GM19193 (cell line): Measurements from ENCODE around the gene TASP1.

Experiments
- POLR2A ChIP-seq: IDR thresholded peaks from 4 replicates; pipeline ENCODE4 v1.6.1; 2011; ENCODE audit not compliant: insufficient read depth, insufficient read length; ENCODE audit errors: extremely low read depth

TASP1 gene

DNA sequence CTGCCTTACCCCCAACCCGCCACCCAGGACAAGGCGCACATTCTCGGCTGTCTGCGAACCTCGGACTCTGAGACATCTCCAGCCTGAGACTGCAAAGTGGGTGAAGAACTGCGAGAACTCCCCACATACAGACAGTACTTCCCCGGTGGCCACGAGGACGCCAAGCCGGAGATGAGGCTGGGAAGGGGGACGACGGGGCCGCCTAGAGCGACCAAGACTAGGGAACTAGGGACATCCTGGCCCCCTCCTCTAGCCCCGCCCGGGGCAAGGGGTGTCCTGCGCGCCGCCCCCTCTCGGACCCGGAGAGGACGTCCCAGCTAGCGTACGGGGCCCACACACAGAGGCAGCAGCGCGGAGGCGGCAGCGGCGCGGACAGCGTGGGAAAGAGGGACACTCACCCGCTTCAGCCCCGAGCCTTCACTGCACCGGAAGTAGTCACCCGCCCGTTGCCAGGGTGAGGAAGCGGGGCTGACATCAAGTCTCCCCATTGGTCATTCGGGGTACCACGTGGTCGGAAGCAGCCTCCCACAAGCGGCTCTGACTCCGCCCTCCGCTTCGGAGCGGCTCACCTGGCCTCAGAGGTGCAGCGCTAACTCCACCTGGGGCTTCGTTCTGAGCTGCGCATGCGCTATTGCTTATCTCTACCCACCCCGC is at the start of gene TASP1:
TSS of gene TASP1 (minus strand) at position 437 of the 654 bp plus-strand sequence. CDS start 8,854 bp downstream, outside the sequence.
- TF ChIP-seq POLR2A: peak; percentile 70

- TF ChIP-seq POLR2A: no peak
These were observed 49.1 kb upstream of the TASP1 start for GRCh38 chr20:13687815-13688214.

DNA sequence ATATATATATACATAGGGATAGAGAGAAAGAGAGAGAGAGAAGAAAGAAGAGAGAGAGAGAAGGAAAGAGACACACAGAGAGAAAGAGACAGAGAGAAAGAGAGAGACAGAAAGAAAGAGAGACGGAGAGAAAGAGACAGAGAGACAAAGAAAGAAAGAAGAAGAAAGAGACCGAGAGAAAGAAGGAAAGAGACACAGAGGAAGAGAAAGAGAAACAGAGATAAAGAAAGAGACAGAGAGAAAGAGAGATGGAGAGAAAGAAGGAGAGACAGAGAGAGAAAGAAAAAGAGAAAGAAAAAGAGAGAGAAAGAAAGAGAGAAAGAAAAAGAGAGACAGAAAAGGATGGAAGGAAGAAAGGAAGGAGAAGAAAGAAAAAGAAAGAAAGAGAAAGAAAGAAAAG is 46.9 kb upstream of the TASP1 start:
- TF ChIP-seq POLR2A: no peak

GRCh38 chr20:13684566-13685222 is 46.0 kb upstream of the TASP1 start:
- no peak for TF ChIP-seq POLR2A

DNA sequence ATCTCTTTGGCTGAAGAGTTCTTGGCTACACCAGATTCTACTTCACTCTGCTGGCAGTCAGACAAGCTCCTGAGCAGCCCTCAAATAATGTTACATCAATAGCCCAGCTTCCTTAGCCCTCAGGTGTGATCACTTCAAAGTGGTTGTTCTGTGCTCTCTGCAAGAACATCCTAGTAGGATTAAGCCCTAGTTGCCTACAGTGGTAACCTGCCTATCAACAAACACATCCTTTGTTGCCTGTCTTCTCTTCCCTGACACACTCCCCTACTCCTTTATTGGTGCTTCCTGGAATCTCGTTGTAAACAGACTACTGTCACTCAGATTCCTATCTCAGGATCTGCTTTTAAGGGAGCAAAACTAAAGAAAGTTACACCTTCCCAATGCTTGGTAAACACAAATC is 45.1 kb upstream of the TASP1 start:
- TF ChIP-seq POLR2A: no peak

GRCh38 chr20:13681248-13682125 is 42.8 kb upstream of the TASP1 start:
- no peak for TF ChIP-seq POLR2A

DNA sequence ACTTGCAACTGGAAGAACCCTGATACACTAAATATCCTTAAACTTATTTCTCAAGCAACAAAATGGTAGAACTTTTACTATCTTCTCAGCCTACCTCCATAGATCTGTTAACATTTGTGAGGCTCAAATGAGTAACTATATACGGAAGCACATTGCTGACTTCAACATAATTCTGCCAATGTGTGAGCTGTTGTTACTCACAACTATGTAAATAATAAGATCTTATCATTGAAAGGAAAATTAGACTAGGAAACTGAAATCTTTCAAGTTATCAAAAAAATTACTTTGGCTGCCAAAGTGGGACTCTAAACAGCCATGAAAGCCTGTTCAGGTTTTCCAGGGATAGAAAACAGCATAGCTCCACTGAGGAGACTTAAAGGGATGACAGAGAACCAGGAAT is 40.2 kb upstream of the TASP1 start:
- no peak for TF ChIP-seq POLR2A

GRCh38 chr20:13677241-13677640 is 38.5 kb upstream of the TASP1 start:
- no peak for TF ChIP-seq POLR2A

DNA sequence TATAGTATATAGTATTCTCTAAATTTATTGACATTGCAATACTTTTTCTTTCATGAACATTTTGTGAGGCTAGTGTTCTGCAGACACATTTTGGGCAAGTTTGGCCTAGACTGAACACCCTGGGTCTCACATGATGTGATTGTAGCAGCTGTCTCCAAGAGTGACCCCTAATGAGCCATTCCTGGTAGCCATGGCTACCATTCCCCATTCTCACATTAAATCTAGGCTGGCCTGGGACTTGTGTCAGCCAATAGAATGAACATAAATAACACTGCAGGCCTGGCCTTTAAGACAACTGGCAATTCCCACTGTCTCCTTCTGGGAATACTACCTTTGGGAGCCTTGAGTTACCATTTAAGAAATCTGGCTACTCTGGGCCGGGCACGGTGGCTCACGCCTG is 38.0 kb upstream of the TASP1 start:
- no peak for TF ChIP-seq POLR2A

GRCh38 chr20:13672690-13673089 is 34.0 kb upstream of the TASP1 start:
- TF ChIP-seq POLR2A: no peak

- no peak for TF ChIP-seq POLR2A
These were observed 33.2 kb upstream of the TASP1 start for GRCh38 chr20:13671916-13672378.

GRCh38 chr20:13671512-13671911 is 32.8 kb upstream of the TASP1 start:
- TF ChIP-seq POLR2A: no peak

DNA sequence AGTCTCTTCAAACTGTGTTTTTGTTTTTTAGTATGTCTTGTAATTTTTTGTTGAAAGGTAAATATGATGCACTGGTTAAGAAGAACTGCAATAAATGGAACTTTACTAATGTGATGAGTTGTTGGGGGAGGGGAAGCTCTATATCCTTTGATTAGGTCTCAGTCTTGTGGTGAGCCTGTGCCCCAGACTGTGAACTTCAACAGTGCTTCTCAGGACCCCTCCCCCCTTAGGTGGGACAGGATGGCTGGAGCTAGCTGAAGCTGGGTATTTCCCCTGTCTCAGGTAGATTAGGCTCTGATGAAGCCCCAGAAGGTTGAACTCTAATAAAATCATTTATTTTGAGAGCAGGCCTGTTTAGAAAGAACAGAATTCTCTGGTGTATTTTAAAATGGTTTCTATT is 31.4 kb upstream of the TASP1 start:
- TF ChIP-seq POLR2A: no peak

- no peak for TF ChIP-seq POLR2A
These were observed 27.1 kb upstream of the TASP1 start for GRCh38 chr20:13665709-13666395.
